Measurements from ENCODE around the gene PANX2.

- TF ChIP-seq POLR2A (IDR thresholded peaks at IDR 0.05) (no peak), CTCF (IDR thresholded peaks at IDR 0.05) (no peak)
Measured at GRCh38 chr22:50123119-50123518, 47.4 kb upstream of the PANX2 start.
